D721Med (cell line): ENCODE measurements around the gene AFF3.

ENCODE experiments used
- DNase-seq: peaks from one replicate; pipeline ENCODE4 v3.0.0; 2011; ENCODE audit warnings: low spot score; ENCODE audit not compliant: insufficient read length
- FAIRE-seq: peaks from 2 replicates; lab custom pipeline; 2011; peaks lifted over from hg19 to GRCh38; lab: Jason Lieb, UNC
- TF ChIP-seq, protein P1 (sequence below): IDR thresholded peaks from 2 replicates; pipeline ENCODE4 v1.5.1; 2012; ENCODE audit warnings: mild to moderate bottlenecking, control low read depth; ENCODE audit not compliant: insufficient read depth; ENCODE audit errors: missing control alignments

The AFF3 gene

DNA sequence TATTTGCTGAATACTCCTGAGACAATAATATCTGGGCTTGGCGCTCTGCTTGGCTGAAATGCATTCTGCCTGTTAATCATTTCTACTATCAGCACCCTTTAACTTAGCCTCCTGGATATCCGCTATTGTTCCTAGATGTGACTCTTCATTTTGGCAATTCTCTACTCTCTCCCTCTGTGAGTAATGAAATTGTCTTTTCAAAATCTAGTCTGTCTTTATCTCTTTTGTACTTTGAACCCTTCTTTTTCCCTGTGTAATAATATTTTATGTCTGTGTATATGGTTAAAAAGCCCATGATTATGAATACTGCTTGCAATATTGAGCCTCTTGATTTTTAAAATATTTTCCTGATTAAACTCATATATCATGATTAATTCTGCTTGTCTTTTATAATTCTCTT, 646.4 kb downstream of the AFF3 start:
- TF ChIP-seq, protein P1, sequence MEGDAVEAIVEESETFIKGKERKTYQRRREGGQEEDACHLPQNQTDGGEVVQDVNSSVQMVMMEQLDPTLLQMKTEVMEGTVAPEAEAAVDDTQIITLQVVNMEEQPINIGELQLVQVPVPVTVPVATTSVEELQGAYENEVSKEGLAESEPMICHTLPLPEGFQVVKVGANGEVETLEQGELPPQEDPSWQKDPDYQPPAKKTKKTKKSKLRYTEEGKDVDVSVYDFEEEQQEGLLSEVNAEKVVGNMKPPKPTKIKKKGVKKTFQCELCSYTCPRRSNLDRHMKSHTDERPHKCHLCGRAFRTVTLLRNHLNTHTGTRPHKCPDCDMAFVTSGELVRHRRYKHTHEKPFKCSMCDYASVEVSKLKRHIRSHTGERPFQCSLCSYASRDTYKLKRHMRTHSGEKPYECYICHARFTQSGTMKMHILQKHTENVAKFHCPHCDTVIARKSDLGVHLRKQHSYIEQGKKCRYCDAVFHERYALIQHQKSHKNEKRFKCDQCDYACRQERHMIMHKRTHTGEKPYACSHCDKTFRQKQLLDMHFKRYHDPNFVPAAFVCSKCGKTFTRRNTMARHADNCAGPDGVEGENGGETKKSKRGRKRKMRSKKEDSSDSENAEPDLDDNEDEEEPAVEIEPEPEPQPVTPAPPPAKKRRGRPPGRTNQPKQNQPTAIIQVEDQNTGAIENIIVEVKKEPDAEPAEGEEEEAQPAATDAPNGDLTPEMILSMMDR = no peak
- FAIRE-seq = no peak
- DNase-seq = no peak
